H9 (cell line): ENCODE measurements around the gene BRAT1. TPM values are rescaled to one million over a fixed set of nuclear protein-coding genes. Genes with fewer than 3 reads are reported as not detected.

Experiments
- DNase-seq: peaks from one replicate; pipeline ENCODE4 v3.0.0-alpha.2; 2017
- H2AFZ ChIP-seq: one replicate; pipeline ENCODE4 v1.6.1; 2013; ENCODE audit warnings: mild to moderate bottlenecking, low read length, control low read depth, moderate library complexity
- H2AK5ac ChIP-seq: 2 replicates; pipeline ENCODE4 v1.6.1; 2013; ENCODE audit warnings: low read length, control low read depth, mixed read lengths; ENCODE audit not compliant: insufficient read length
- H2BK120ac ChIP-seq: one replicate; pipeline ENCODE4 v1.6.1; 2013; ENCODE audit warnings: low read depth, mild to moderate bottlenecking, low read length, control low read depth, inconsistent platforms; ENCODE audit not compliant: poor library complexity, severe bottlenecking
- H2BK12ac ChIP-seq: 2 replicates; pipeline ENCODE4 v1.6.1; 2013; ENCODE audit warnings: low read length, control low read depth, mixed read lengths, low read depth; ENCODE audit not compliant: insufficient read length
- H2BK15ac ChIP-seq: 2 replicates; pipeline ENCODE4 v1.6.1; 2013; ENCODE audit warnings: low read depth, low read length, control low read depth
- H2BK20ac ChIP-seq: one replicate; pipeline ENCODE4 v1.6.1; 2013; ENCODE audit warnings: low read depth, mild to moderate bottlenecking, low read length, control low read depth, inconsistent platforms; ENCODE audit not compliant: poor library complexity, severe bottlenecking
- H2BK5ac ChIP-seq: 2 replicates; pipeline ENCODE4 v1.6.1; 2013; ENCODE audit warnings: low read length, control low read depth, mixed read lengths; ENCODE audit not compliant: insufficient read length
- H3K14ac ChIP-seq: 2 replicates; pipeline ENCODE4 v1.6.1; 2013; ENCODE audit warnings: low read length, control low read depth; ENCODE audit not compliant: insufficient read depth
- H3K18ac ChIP-seq: 2 replicates; pipeline ENCODE4 v1.6.1; 2013; ENCODE audit warnings: low read depth, mild to moderate bottlenecking, mixed read lengths, low read length, control low read depth; ENCODE audit not compliant: insufficient read length
- H3K23ac ChIP-seq: 2 replicates; pipeline ENCODE4 v1.6.1; 2013; ENCODE audit warnings: low read length, control low read depth, mixed read lengths, low read depth; ENCODE audit not compliant: insufficient read length
- H3K23me2 ChIP-seq: 2 replicates; pipeline ENCODE4 v1.6.1; 2013; ENCODE audit warnings: low read depth, mild to moderate bottlenecking, mixed read lengths, low read length, control low read depth; ENCODE audit not compliant: insufficient read length, poor library complexity, severe bottlenecking
- H3K27ac ChIP-seq: 2 replicates; pipeline ENCODE4 v1.5.1; 2013; ENCODE audit warnings: low read length, control low read depth, mixed read lengths, low read depth; ENCODE audit not compliant: insufficient read length
- H3K27me3 ChIP-seq: 2 replicates; pipeline ENCODE4 v1.6.1; 2013; ENCODE audit warnings: low read length, control low read depth, inconsistent platforms; ENCODE audit not compliant: insufficient read depth
- H3K4ac ChIP-seq: 2 replicates; pipeline ENCODE4 v1.6.1; 2013; ENCODE audit warnings: low read depth, mild to moderate bottlenecking, control low read depth, inconsistent platforms, low read length, moderate library complexity
- H3K4me1 ChIP-seq: 2 replicates; pipeline ENCODE4 v1.6.1; 2013; ENCODE audit warnings: low read length, control low read depth, inconsistent platforms; ENCODE audit not compliant: insufficient read depth
- H3K4me2 ChIP-seq: 2 replicates; pipeline ENCODE4 v1.6.1; 2013; ENCODE audit warnings: low read length, control low read depth, mixed read lengths; ENCODE audit not compliant: insufficient read length, insufficient read depth
- H3K56ac ChIP-seq: 2 replicates; pipeline ENCODE4 v1.6.1; 2013; ENCODE audit warnings: low read depth, mild to moderate bottlenecking, mixed read lengths, low read length, control low read depth; ENCODE audit not compliant: insufficient read length
- H3K79me1 ChIP-seq: 2 replicates; pipeline ENCODE4 v1.6.1; 2013; ENCODE audit warnings: low read depth, mild to moderate bottlenecking, moderate library complexity, low read length, control low read depth, inconsistent platforms; ENCODE audit not compliant: insufficient read depth, poor library complexity, severe bottlenecking
- H3K79me2 ChIP-seq: 2 replicates; pipeline ENCODE4 v1.6.1; 2013; ENCODE audit warnings: low read length, control low read depth, inconsistent platforms; ENCODE audit not compliant: insufficient read depth
- H3K9ac ChIP-seq: 2 replicates; pipeline ENCODE4 v1.6.1; 2013; ENCODE audit warnings: low read length, control low read depth, mixed read lengths; ENCODE audit not compliant: insufficient read length; ENCODE audit errors: extremely low read depth
- H3K9me3 ChIP-seq: one replicate; pipeline ENCODE4 v1.6.1; 2013; ENCODE audit warnings: low read depth, low read length, inconsistent platforms; ENCODE audit not compliant: control insufficient read depth
- H3T11ph ChIP-seq: one replicate; pipeline ENCODE4 v1.6.1; 2013; ENCODE audit warnings: mild to moderate bottlenecking, low read length, control low read depth, inconsistent platforms
- H4K20me1 ChIP-seq: one replicate; pipeline ENCODE4 v1.6.1; 2013; ENCODE audit not compliant: control insufficient read depth, insufficient read length, insufficient read depth
- H4K5ac ChIP-seq: 2 replicates; pipeline ENCODE4 v1.6.1; 2013; ENCODE audit warnings: low read depth, mild to moderate bottlenecking, mixed read lengths, low read length, control low read depth; ENCODE audit not compliant: insufficient read length
- H4K8ac ChIP-seq: replicated peaks from 2 replicates; pipeline ENCODE4 v1.6.1; 2013; ENCODE audit warnings: low read length, control low read depth, mixed read lengths, low read depth; ENCODE audit not compliant: insufficient read length
- H4K91ac ChIP-seq: 2 replicates; pipeline ENCODE4 v1.6.1; 2013; ENCODE audit warnings: low read depth, mild to moderate bottlenecking, moderate library complexity, mixed read lengths, low read length, control low read depth; ENCODE audit not compliant: insufficient read length
- H3K27ac Mint-ChIP-seq, 3 experiments: 2 replicates in 2 of 3; 3 replicates in 1 of 3; pipeline ENCODE4 v1.8.0; 2020 to 2021; ENCODE audit warnings: mixed read lengths in 3 of 3, mild to moderate bottlenecking in 1 of 3, moderate library complexity in 1 of 3
- H3K27me3 Mint-ChIP-seq: 2 replicates; pipeline ENCODE4 v1.8.0; 2021; ENCODE audit warnings: low read depth, mild to moderate bottlenecking, moderate library complexity, mixed read lengths
- H3K36me3 Mint-ChIP-seq, 3 experiments: 2 replicates in 2 of 3; 3 replicates in 1 of 3; pipeline ENCODE4 v1.8.0; 2020 to 2021; ENCODE audit warnings: low read depth in 3 of 3, mixed read lengths in 3 of 3; ENCODE audit not compliant: insufficient read depth in 1 of 3
- H3K4me1 Mint-ChIP-seq, 2 experiments: 2 replicates each; pipeline ENCODE4 v1.8.0; 2020; ENCODE audit warnings: mixed read lengths in 2 of 2
- H3K4me3 Mint-ChIP-seq, 2 experiments: 2 replicates in 1 of 2; 3 replicates in 1 of 2; pipeline ENCODE4 v1.8.0; 2020 to 2021; ENCODE audit warnings: mild to moderate bottlenecking in 2 of 2, mixed read lengths in 2 of 2, moderate library complexity in 1 of 2
- H3K9me3 Mint-ChIP-seq, 2 experiments: 2 replicates in 1 of 2; 3 replicates in 1 of 2; pipeline ENCODE4 v1.8.0; 2020; ENCODE audit warnings: mild to moderate bottlenecking in 2 of 2, mixed read lengths in 2 of 2, moderate library complexity in 1 of 2
- CTCF ChIP-seq: fragments of 200-600 bp; sonication (generic); conservative IDR thresholded peaks from 3 replicates; pipeline ENCODE4 v1.8.0; 2021; ENCODE audit warnings: antibody characterized with exemption, mild to moderate bottlenecking
- WGBS: extraction: QIAGEN DNeasy Blood & Tissue Kit; methylation state at CpG from one replicate; pipeline ENCODE4 v1.1.7; 2013; ENCODE audit warnings: missing lambda C conversion rate, low lambda C conversion rate, mixed read lengths; ENCODE audit not compliant: insufficient read length; ENCODE audit errors: extremely low coverage; 5-methylcytosine and 5-hydroxymethylcytosine counted together
- total RNA-seq: library from RNA; stranded (reverse); gene quantifications from 2 replicates; pipeline ENCODE4 v1.2.1, GENCODE V29; 2021

The BRAT1 gene
- total RNA-seq, 1 experiment from 2014 or later: 41.2 TPM

GRCh38 chr7:2575046-2575732, 19.9 kb upstream of the BRAT1 start:
- Mint-ChIP-seq H3K4me3 (no peak overlapping the region), H3K9me3 (peaks cover 0 to 3% of the 10 kb centered on the region in 2 experiments; a peak in 3 of 5 replicates), H3K27ac (peak overlapping the region in 1 of 3 experiments; percentile 67; a peak in 2 of 7 replicates), H3K27me3 (no peaks in the 10 kb centered on the region), H3K4me1 (no peaks in the 10 kb centered on the region; a peak in 1 of 4 replicates), H3K36me3 (peaks cover 0 to 3% (median 0%) of the 10 kb centered on the region in 3 experiments; a peak in 4 of 7 replicates)
- Histone ChIP-seq H3K18ac (no peak overlapping the region), H4K8ac (no peak overlapping the region), H3K23ac (no peak overlapping the region), H4K20me1 (no peaks in the 10 kb centered on the region), H3K4me1 (no peaks in the 10 kb centered on the region), H2AK5ac (no peak overlapping the region), H3K27me3 (no peaks in the 10 kb centered on the region), H4K91ac (no peak overlapping the region), H3K4me2 (no peak overlapping the region), H2BK120ac (no peak overlapping the region), H3K9me3 (no peaks in the 10 kb centered on the region), H3K56ac (no peak overlapping the region), H3K79me2 (no peaks in the 10 kb centered on the region), H4K5ac (no peak overlapping the region), H3K27ac (no peak overlapping the region), H2BK15ac (no peak overlapping the region), H2AFZ (no peak overlapping the region), H3K9ac (no peak overlapping the region), H3T11ph (no peak overlapping the region), H3K23me2 (no peaks in the 10 kb centered on the region), H2BK5ac (no peak overlapping the region), H2BK20ac (no peak overlapping the region), H3K14ac (no peak overlapping the region; the same call in 1 of the 2 replicates), H3K4ac (no peak overlapping the region), H3K79me1 (no peaks in the 10 kb centered on the region), H2BK12ac (no peak overlapping the region)
- DNase-seq: no peak
- no peak for TF ChIP-seq CTCF
- WGBS: no CpG with 5 or more reads among the region's 21 CpGs
